ENCODE results near the gene IGFBP2. TPM values are rescaled to one million over a fixed set of nuclear protein-coding genes. Genes with fewer than 3 reads are reported as not detected.

IGFBP2 gene
- polyA plus RNA-seq, 5 donors = 89.9 to 136 (median 120) TPM

DNA sequence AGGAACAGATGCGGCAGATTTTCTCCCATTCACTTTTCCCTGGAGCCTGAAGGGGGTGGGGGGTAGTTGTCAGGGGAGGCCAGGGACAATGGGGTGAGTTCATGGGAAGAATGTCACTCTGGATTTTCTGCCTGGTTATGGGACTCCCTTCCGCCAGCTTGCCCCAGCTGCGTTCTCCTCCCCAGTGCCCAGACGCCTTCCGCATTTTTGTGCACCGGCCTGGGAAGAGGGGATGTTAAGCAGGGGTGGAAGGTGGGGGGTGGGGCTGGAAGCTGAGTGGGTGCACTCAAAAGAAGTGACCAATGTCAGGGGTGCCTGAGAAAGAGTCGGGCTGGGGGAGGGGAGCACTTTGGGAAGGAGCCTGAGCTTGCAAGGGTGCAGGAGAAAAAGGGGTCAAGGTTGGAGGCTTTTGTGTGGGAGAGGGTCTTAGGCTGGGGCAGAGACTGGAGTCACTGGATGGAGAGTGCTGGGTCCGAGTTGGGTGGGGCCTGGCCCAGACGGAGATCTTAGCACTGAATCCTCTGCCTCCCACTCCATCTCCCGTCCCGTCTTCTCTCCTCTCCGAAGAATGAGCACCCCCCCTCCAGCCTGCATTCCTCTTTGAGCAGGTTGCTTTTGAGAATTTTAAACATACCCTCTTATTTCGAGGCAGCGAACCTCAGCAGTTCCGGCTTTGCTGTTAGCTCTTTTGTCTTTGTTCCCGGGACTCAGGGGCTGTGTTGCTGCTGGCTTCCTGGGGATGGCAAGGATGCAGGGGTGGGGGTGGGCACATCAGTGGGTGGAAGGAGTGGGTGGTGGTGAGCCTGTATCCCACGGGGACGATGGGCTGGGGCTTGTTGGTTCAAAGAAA, 2.7 kb downstream of the IGFBP2 start:
- DNase-seq = no peak

DNA sequence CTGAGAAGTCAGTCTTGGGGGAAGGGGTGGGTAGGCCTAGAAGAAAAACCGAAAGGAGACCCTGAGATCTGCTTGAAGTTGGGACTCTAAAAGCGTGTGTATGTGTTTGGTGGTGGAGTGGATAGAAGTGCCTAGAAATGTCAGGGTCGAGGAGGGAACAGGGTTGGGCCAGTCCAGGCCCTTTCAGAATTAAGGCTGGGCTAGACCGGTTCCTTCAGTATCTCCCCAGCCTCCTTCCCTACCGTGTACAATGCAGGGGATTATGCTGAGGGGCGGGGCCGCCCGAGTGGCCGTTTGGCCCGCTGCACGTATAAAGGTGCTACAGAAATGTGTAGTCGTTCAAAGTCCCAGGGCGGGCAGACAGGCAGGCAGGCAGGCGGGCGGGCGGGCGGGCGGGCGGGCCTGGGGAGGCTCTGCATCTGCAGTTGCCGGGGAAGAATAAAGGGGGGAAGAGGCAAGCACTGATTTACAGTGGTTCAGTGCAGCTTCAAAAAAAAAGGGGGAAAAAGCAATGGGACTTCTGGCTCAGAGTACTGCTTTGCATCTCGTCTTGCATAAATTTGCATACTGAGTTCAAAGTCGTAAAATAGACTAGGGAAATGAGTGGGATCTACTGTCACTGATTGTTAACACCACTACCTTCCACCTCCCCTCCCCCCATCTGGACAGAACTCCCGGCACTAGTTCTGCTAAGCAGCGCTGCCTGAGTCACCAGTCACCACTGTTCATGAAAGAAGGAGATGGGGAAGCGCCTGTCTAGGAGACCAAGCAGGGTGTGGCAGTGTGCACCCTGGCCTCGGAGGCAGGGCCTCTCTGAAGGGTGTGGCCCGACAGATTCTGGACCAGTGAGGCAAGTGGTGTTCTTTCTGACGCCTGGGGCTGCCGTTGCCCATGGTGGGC, 3.6 kb downstream of the IGFBP2 start:
- no peak for DNase-seq

DNA sequence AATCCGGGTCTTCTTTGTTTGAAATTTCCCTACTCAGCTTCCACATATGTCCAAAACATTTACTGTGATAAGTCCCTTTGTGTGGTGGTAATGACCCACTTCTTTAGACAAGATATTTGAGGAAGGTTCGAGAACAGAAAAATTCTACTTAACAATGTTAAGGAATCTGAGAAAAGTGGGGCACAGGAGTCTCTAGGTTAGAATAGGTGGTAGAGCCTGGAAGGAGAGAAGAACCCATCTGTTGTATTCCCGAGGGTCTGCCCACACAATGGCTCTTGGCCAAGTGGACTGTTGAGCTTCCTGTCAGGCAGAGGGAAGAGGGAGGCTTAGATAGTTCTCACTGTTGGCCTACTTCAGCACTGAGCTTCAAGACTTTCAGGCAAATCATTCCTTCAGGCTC, 4.3 kb downstream of the IGFBP2 start:
- no peak for DNase-seq

DNA sequence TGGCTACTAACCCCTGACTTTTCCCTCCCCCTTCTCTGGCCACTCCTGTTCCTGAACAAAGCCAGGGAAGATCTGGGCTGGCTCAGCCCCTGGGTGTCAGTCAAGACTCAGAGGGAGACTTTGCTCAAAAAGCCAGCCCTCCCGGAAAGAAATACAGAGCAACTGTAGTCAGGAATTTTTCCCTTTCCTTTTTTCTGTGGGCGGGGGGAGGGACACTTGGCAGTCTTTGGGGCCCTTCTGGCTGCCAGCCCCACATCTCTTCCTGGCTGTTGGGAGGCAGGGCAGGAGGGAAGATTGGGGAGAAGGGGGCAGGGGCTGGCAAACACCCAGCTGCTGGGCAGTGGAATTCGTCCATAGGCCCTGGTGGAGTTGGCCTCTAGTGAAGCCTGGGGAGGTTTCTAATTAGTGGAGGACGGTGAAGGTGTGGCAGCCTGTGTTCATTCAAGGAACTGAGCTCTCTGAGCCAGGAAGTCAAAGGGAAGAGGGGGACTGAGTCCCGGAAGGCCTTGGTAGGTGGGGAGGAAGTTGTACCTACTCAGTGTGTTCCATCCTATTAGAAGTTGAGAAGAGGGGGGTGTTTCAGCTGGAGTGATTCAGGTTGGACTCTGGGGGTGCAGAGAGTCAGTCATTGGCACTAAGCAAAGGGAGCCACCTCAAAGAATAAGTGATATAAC, 10.9 kb downstream of the IGFBP2 start:
- no peak for DNase-seq

DNA sequence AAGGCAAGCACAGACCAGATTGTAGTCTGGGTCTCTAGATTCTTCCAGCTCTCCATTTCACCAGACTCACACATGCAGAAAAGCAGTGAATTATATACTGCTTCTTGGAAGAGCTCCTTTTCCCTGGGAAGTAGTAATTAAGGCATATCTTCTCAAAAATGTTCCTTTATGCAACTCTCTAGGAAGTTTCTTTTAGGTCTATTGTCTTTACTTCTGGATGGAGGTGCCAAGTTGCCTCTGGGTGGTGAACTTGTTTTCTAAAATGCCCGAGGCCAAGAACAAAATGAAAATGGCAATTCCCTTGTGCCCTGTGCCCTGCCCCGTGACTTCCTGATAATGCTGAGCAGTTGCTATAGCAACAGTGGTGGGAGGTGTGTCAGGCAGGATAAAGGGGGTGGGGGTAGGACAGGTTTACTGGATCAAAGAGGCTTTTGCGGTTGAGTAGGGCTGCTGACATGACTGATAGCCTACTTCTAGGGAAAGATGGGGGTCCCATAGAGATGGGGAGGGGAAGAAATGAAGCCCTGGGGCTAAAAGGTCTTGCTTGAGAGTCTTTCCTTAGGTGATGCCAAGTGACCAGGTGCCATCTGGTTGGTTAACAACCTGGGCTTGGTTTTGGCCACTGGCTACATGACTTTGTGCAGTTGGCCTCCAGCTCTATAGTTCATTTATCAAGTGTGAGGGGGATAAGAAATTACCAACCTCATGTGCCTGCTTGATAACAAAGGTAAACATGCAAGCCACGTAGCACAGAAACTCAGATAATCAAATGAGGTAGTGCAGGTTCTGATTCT, 11.8 kb downstream of the IGFBP2 start:
- no peak for DNase-seq

DNA sequence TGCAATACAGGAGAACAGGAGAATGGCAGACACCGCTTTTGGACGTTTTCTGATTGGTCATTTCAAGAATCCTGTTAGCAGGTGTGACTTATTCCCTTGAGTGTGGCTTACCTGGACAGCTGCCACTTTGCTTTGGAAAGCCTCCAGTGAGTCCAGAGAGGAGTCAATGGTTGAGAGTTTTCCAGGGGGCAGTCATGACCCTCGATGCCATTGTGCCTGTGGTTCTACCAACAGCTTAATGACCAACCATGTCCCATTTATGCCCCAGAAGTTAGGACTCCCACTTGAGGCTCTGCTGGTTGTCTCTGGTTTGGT, 12.4 kb downstream of the IGFBP2 start:
- DNase-seq = no peak

DNA sequence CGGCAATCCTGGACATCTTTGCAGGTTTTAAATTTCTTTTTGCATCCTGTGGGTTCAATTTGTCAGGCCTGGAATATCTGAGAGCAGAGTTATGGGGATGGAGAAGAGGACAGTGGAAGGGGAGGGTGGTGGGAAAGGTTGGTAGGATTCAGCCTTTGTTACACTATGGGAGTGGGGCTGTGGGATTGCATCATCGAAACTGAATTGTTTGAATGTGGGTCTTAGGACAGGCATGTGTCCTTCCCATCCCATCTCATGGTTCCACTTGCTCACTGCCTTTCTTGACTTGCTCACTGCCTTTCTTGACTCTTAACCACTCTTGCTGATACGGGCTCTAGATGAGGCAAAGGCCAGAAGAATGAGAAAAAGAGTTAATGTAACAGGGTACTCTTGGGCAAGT, 12.9 kb downstream of the IGFBP2 start:
- DNase-seq = no peak

DNA sequence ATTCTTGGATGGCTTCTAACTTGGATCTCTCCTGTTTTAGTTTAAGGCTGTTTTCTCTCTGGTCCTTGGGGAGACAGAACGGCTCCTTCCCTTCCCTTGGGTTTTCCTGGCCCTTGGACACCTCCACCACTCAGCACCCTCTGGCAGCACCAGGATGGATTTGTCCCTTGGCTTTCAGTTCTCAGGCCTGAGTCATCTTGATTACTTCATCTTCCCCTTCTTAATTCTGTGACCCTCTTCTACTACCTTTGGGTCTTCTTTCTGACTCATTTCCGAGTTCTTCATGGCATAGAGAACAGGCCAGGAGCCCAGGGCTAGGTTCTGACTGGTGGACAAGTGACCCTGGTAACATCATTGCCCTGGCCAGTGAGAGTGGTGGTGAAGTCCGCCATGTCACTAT, 14.9 kb downstream of the IGFBP2 start:
- DNase-seq = no peak

DNA sequence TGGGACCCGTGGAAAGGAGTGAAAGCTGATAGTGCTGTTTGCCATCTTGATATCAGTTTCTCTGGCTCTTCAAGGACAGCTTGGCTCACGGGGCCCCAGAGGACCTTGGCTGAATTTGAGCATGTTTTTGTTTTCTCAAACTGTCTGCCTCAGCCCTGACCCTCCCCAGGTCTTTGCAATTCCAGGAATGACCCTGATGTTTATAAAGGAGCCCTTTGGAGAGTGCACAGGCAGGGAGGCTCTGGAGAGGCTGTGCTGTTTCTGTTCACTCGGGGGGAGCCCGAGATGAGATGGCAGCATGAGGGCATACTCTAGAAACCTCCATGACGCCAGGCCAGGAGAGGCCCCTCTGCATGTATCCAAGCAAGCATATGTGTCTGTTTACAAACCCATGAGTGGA, 16.4 kb downstream of the IGFBP2 start:
- no peak for DNase-seq

DNA sequence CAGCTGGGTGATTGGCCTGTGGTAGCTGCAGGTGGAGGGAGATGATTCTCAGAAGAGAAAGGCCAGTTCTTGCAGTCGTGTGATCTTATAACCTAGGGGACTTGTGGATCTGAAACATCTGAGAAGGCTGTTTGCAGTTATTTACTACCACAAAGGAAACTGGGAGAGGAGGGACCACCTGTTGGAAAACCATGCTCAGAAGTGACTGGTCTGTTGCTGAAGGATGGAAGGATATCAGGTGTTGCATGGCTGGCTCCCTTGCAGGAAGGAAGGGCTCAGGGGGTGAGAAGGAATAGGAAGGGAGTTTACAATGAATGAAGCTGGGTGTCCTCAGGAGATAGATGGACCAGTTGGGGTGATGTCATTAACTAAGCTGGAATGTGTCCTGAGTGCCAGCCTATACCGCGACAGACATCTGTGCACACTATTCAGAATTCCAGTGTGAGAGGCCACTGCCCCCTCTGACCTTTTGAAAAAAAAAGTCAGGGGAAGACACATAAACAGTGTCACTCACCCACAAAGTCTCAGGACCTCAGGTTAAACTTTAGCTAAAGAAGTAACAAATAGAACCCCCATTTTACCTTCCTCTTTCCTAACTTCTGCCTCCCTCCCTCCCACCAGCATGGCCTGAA, 17.5 kb downstream of the IGFBP2 start:
- no peak for DNase-seq

DNA sequence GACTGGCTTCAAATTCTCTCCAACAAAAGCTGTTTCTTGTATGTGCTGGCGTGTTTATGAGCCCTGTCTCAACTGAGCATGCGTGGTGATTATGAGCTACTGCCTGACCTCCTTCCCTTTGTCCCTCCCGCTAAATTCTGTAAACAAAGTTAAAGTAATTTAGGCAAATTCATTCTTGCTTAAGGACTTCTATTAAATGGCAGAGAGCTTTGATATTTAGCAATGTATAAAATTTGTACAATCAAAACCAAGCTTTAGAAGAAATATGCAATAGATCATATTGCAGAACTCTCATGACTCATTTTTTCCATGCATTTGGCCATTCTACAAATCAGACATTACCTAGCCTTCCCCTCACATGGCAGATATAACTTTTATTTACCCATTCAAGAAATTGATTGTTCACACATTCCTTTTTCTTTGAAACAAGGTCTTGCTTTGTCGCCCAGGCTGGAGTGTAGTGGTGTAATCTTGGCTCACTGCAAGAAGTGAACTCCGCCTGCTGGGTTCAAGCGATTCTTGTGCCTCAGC, 18.2 kb downstream of the IGFBP2 start:
- DNase-seq = no peak

DNA sequence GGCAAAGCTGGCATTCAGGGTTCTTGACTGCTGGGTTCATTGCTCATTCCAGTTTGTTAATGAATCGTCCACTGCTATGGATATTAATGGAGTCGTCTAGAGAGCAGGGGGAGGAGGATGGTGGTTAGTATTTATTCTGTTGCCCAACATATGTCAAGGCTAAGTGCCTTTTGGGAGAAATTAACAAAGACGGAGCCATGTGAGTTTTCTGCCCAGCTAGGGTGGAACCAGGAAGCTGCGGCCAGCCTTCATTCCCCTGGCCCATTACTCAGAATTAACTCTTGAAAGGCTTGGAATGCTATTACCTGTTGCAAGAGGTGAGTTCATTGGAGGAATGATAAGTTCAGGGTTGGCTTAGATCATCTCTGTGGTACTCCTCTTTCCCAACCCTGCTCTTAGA, 19.3 kb downstream of the IGFBP2 start:
- DNase-seq = no peak

DNA sequence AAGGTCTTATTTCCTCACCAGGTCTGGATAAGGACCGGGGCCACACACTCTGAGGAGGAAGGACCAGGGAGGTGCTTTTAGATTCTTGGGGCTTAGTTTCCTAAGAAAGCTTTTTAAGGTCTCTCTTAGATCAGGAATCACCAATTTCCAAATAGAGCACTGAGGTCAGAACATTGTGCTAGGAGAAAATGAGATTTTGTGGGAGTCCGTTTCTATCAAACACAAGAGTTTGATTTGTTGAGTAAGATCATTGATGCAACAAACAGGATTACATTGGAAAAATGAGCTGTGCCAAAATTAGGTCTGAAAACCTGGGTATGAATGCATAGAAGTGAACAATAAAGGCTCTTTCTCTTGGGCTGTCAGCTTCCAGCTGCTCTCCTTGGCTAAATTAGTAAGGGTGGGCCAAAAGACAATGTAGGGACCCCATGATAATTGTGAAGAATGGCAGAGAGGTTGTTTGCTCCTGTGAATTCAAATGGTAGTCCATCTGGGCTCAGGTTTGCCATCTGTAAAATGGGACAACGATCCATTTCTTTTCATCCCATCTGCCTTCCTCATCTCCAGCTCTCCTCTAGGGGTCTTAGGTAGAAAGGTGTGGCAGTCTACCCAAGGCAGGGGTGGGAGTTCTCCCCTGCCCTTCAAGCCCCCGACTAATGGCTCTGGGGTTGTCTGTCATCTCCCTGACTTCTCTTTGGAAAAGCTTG, 20.0 kb downstream of the IGFBP2 start:
- no peak for DNase-seq

DNA sequence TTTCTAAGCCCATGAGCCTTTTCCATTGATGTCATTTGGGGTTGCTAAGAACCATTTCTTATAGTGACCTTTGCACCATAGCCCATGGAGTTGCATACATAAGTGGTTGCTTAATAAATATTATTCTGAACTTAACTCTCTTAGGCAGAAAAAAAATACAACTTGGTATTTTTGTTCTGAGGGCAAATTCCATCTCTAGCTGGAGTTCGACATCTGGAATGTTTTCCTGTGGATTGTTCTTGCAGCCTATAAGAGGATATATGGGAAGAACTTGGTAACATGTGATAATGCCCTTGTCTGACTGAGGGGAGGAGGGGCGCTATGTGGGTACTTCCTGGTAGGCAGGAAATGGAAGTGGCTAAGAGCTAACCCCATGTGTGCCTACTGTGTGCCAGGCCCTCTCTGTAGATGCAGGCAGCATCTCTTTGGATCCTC, 20.7 kb downstream of the IGFBP2 start:
- DNase-seq = no peak

DNA sequence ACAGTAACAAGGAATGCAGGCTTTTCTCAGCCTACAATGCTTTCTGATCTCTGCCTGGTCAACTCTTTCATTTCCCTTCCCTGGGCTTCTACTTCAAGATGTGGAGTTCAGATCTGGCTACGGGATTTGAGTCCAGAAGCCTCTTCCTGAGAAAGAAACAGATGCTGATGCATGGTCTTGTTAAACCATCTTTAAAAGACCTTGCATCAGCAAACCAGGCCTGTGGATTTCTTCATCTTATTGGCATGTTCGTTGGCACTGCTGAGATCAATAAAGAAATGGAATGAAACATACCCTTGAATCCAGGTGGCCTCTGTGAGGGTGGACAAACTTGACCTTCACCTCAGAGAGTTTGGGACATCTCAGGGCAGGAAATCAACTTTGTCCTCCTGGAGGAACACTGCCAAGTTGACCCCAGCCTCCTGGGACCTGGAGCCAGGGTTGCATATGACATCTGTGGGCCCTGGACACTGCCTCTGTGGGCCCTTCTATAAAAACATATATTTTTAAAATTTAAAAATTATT, 21.4 kb downstream of the IGFBP2 start:
- DNase-seq = no peak

DNA sequence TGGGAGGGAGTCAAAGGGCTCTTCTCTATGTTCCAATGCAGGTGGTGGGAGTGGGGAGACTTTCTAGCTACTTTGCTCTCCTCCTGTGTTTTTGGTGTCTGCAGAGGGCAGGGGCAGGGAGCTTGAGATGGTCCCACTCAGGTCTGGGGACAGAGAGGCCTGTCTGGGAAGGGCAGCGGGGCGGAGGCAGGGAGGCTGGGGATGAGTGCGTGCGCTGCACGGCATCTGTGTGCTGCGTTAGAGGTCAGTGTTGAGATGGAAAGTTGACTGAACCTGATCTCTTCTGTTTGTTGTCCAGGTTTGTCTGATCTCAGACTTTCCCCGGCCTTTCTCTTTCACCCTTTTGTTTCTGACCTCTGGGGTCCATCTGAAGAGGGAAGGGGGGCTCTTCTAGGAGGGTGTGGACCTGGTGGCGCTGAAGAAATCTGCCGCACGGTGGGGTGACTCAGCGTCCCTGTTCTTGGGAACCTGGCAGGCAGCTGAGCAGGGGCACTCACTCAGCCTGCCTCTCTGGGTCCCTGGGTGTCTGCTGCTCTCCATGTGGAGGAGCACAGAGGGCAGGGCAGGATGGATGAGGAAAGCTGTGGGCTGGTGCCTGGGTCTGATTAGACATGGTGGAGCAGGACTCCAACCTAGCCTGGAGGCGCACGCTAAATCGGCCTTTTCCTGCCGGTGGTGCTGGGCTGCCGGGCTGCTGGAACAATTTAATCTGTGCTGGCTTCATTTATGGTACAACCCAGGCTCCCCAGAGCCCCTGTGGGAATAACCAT, 24.1 kb downstream of the IGFBP2 start:
- DNase-seq = no peak

DNA sequence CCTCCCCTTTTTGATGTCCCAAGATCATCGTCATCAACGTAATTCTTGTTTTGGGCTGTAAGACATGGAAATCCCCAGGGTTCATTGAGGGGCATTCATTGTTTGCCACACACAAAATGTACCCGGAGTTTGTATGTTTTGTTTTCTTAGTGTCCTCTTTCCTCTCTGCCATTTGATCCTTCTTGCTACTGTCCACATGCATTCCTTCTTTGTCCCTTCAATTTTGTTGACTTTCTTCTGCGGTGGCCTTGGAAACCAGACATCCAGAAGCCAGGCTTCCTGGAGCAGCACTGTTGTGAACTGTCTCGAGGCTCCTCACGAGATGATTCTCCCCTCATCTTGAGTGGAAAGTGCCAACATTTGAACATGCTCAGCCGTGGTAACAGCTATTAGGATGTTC, 24.8 kb downstream of the IGFBP2 start:
- no peak for DNase-seq

DNA sequence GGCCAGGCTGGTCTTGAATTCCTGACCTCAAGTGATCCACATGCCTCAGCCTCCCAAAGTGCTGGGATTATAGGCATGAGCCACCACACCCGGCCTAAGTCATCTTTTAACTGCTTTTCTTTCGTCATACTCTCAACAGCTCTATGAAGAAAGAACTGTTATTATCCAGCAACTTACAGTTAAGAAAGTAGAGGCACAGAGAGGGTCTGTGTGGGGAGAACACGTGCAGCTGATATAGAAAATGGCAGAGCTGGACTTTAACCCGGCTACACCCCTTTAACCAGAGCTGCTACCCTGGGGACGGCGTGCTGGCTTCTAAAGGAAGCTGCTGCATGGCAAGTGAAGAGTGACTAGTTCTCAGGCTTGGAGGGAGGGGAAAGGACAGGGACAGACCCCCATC, 25.5 kb downstream of the IGFBP2 start:
- no peak for DNase-seq

DNA sequence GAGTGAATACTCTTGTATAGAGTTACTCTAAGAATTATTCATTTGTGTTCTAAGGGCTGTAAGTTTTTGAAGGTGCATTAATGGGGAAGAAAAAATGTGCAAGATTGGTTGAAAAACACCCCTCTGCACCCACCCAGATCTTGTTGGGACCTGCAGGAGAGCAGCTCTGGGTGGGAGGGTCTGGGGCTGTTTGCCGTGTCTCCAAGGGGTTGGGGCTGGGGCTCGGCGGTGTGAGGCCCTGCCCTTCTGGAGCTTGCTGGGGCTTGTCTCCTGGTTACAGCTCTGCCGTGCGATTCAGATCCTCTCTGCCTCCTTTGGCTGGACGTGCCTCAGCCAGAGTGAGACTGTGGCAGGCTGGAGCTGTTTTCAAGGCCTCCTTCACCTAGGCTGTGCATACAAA, 26.1 kb downstream of the IGFBP2 start:
- no peak for DNase-seq

Data from right lung (tissue), 5 donors.